GM21367 (cell line): Measurements from ENCODE around the gene LARGE1.

Source experiments
- ATAC-seq: cut with Tn5 transposase; IDR thresholded peaks from one replicate; pipeline ENCODE4 v1.9.1; 2021; ENCODE audit not compliant: unreplicated experiment

LARGE1 gene

DNA sequence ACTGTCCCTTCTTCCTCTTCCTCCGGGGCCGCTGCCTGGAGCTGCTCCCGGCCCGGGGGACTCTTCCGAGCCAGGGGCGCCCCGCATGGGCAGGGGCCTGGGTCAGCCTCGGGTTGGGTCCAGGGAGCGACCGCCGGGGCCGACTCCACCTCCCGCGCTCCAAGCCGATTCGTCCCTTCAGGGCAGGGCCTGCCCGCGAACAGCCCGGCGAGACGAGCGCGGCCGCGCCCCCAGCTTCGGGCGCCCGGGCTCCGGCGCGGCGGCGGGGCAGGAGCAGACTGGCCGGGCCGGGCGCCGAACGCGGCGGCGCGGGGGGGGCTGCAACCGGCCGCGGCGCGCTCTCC lies at the start of gene LARGE1:
TSS of gene LARGE1 (minus strand) at position 280 of the 344 bp plus-strand sequence.
- ATAC-seq: no peak

GRCh38 chr22:33969045-33969444 lies 48.8 kb upstream of the LARGE1 start:
- no peak for ATAC-seq

DNA sequence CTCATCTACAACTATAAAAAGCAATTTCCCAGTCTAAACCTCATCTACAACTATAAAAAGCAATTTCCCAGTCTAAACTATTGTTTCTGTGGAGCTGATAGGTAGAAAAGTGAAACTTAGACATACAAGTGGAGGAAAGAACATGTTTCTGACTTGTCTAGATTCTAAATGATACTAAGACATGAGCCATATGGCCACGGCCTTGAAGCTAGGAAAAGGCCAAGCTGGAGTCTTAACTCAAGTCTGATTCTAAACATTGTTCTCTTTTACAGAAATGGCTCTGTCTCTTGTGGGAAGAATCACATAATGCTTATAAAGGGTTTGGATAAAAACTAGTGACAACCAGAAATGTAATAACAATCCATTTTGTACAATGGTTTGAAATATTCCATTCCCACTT lies 43.8 kb upstream of the LARGE1 start:
- ATAC-seq: no peak

- no peak for ATAC-seq
Measured at GRCh38 chr22:33962409-33962808, 42.1 kb upstream of the LARGE1 start.

DNA sequence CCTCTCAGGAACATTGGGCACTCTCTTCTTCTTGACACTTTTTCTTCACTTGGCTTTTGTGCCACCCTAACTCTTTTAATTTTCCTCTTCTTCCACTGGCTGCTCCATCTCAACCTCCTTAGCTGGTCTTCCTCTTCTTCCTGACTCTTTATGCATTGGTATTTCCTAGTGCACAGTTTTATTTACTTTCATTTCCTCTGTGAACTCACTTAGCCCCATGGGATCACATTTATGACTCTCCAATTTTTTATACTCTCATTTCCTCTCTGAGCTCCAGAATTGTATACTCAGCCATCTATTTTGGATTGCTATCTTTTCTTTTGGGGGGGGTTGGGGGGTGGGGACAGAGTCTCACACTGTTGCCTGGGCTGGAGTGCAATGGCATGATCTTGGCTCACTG lies 38.5 kb upstream of the LARGE1 start:
- no peak for ATAC-seq

DNA sequence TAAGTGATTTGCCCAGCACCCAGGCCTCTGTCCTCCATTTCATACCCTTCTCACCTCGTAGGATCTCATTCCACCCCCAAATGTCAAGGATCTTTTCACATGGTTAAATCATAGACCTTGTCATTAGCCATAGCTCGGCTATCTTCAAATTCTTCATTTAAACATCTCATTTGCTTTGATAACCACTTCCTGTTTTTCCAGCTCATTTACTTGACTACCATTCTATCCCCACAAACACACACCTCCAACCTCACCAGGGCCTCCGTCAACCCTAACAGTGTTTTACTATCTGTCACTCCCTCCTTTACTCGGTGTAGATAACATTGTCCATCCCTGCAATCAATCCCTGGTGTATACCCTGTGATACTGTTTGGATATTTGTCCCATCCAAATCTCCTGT lies 36.8 kb upstream of the LARGE1 start:
- no peak for ATAC-seq

DNA sequence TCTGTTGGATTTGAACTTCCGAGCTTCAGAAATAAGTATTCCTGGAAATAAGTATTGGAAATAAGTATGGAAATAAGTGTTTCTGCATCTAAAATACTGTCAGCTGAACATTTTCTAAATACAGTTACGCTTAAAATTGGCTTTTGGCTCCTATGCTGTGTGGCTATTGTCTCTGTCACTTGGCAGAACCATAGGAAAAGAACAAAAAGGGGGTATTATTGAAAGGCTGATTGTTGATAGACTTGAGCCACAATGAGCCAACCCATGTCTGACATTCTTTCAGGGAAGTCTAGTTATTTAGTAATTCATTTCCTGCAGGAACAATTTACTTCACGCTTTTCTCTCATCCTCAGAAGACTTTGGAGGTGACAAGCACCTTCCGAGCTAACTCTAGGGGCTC lies 32.5 kb upstream of the LARGE1 start:
- no peak for ATAC-seq

GRCh38 chr22:33940741-33941140 lies 20.5 kb upstream of the LARGE1 start:
- no peak for ATAC-seq

- no peak for ATAC-seq
Measured at GRCh38 chr22:33932997-33933396, 12.7 kb upstream of the LARGE1 start.

GRCh38 chr22:33931406-33931805 lies 11.1 kb upstream of the LARGE1 start:
- ATAC-seq: no peak

DNA sequence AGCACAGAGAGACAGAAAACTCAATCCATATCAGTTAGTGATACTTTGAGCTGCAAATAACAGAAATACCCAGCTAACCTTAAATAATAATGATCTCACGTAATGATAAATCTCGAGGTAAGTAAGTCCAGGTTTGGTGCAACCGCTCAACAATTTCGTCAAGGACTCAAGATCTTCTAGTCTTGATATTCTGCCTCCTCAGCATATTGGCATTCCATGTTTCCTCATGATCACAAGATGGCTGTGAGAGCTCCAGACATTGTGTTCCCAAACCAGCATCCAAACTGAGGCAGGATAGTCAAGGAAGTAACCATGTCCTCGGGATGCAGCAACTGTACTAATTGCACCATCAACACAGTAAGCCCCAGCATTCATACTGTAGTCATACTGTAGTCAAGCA lies 7.5 kb upstream of the LARGE1 start:
- no peak for ATAC-seq

- no peak for ATAC-seq
Measured at GRCh38 chr22:33925194-33925593, 4.9 kb upstream of the LARGE1 start.

- no peak for ATAC-seq
Measured at GRCh38 chr22:33923660-33924246, 3.5 kb upstream of the LARGE1 start.

DNA sequence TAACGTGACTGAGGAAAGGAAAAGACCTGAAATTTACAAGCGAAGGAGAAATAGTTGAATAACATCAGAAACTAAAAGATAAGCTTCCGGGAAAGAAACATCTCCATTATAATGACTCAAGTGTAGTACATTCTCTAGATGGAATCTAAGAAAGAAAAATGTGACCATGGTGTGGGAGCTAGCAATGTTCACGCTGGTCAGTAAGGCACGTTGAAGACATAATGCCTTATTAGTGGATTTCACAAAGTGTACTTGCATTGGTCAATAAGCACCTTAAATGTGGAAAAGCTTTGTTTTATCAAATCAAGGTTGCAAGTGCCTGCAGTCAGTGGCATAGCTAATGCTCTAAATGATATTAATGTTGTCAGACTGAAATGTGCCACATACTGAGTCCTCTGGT lies 2.8 kb upstream of the LARGE1 start:
- ATAC-seq: no peak

DNA sequence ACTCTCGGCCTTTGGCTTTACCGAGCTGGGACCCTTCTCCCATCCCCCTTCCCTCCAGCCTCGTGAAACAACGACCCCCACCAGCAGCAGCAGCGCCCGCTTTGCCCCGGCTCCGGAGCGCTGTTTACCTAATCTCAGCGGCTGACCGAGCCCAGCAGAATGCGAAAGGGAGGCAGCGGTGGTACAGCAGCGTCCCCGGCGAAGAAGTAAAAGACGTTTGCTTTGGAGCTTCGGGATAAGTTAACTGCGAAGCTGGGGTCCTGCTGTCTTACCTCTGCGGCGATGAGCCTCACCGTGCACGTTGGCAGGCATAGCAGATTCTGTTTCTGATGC lies 2.0 kb upstream of the LARGE1 start:
- no peak for ATAC-seq

DNA sequence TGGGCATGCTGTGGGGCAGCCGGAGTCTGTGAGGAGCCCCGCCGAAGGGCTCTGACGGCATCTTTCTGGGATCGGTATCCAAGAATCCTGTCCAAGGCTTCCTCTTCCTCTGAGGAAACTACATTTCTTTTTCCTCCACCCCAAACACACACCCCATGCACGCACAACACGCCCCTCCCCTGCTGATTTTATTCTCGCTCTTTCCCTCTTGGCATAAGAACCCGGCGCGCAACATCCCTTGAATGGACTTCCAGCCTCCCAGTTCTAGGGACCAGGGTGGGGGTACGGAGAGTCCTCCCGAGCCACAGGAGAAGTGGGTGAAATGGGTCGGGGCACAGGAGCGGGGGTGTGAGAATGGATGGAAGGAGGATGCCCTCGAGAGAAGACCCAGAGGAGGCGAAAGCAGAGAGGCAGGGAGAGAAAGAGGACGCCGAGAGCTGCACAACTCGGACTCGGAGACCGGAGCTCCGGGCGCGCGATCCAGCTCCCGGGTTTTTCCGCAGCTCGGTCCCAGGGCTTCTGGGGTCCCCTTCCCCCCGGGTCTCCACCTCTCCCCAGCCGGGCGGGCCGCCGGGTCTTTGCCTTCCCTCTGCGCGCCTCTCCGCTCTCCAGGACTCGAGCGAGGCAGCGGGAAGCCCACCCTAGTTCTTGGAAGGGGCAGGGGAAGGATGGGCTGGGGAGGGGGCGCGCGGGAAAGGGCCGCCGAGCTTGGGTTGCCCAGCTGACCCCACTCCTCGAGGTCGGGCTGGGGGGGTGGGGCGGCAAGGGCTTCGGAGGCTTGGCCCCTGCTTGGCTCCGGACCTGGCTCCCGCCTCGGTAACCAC lies 1.5 kb upstream of the LARGE1 start:
- no peak for ATAC-seq

DNA sequence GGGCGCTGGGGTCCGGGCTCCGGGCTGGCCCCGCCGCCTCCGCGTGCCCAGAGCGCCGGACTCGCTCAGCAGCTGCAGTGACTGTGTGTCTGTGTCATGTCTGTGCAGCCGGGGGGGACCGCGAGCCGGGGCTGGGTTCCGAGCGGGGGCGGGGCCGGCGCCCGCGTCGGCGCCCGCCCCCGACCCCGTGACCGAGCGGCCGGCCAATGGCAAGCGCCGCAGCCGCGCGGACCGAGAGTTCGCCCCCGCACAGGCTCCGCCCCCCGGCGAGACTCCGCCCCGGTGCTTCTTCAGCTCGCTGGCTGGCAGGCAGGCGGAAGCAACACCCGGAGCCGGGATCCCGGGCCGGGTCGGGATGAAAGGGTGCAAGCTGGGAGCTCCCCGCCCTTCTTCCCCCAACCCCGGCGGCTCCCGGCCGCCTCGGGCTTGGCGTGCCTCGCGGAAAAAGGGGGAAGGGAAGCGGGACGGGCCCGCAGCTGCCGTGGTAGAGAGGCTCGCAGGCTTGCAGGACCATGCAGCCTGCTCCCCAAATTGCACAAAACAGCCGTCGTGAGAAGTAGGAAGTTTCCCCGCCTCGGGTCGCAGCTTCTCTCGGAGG lies 750 bp upstream of the LARGE1 start:
- ATAC-seq: peak; percentile 68

GRCh38 chr22:33919391-33920196 lies 682 bp downstream of the LARGE1 start:
- ATAC-seq: no peak

DNA sequence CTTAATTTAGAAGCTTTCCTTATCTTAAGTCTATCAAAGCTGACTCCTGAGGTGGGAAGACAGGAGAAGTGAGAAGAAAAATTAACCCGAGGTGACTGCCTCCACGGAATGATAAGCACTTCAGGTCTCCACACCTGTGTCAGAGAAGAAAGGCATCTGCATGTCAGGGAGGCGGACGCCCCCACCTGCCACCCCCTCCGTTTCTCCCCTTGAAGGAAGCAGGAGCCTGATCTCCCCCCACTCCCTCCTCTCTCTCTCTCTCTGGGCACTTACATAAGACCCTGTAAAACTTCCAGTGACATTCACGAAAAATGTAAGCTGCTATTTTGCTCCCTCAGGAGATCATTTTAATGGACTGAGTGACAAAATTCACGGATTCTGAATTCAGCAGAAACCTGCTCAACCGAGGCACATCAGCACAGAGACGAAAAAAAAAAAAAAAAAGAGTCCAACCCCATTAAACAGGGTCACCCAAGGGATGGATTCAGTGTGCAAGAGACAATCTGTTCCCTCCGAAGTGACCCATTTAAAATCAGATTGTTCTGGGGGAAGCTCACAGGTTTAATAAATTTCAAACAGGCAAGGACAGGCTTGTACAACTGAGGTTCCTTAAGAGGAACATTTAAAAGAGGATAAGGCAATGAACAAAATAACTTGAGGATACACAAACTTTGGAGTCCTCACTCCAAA lies 1.5 kb downstream of the LARGE1 start:
- no peak for ATAC-seq

GRCh38 chr22:33917744-33918406 lies 2.4 kb downstream of the LARGE1 start:
- no peak for ATAC-seq

DNA sequence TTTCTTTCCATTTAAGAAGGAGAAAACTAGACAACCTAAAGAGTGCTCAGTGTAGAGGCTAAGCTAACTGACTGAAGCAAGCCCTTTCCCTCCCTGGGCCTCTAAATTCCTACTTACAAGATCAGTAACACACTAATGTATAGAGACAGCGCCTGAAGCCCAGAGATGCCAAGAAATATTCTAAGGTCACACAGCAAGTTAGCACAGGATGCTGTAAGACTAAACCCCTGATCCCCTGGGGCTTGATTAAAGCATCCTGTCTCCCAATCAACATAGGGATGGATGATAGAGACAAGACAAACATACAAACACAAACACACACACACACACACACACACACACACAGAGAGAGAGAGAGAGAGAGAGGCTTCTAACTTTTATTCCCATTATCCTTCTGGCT lies 5.6 kb downstream of the LARGE1 start:
- no peak for ATAC-seq
